A673 (cell line): ENCODE measurements around the gene RABGAP1L.

Experiments used
- EZH2 ChIP-seq: fragments of 200-600 bp; sonication (generic); IDR thresholded peaks from 2 replicates; pipeline ENCODE4 v1.6.1; 2017; ENCODE audit warnings: borderline replicate concordance, low read depth, mild to moderate bottlenecking, mixed read lengths, antibody characterized with exemption, low read length; ENCODE audit not compliant: poor library complexity, severe bottlenecking
- TF ChIP-seq, protein P1 (sequence below): fragments of 300-800, 200-600 bp; sonication (generic); conservative IDR thresholded peaks from 2 replicates; pipeline ENCODE4 v1.5.1; 2017; ENCODE audit warnings: low read depth, mild to moderate bottlenecking, antibody characterized with exemption, low read length, moderate library complexity, mixed read lengths

GRCh38 chr1:174809755-174810280 lies 650.5 kb downstream of the RABGAP1L start:
- TF ChIP-seq, protein P1, sequence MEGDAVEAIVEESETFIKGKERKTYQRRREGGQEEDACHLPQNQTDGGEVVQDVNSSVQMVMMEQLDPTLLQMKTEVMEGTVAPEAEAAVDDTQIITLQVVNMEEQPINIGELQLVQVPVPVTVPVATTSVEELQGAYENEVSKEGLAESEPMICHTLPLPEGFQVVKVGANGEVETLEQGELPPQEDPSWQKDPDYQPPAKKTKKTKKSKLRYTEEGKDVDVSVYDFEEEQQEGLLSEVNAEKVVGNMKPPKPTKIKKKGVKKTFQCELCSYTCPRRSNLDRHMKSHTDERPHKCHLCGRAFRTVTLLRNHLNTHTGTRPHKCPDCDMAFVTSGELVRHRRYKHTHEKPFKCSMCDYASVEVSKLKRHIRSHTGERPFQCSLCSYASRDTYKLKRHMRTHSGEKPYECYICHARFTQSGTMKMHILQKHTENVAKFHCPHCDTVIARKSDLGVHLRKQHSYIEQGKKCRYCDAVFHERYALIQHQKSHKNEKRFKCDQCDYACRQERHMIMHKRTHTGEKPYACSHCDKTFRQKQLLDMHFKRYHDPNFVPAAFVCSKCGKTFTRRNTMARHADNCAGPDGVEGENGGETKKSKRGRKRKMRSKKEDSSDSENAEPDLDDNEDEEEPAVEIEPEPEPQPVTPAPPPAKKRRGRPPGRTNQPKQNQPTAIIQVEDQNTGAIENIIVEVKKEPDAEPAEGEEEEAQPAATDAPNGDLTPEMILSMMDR, result no peak
- TF ChIP-seq EZH2, result no peak
